ENCODE data around the gene CACHD1. TPM values are rescaled to one million over a fixed set of nuclear protein-coding genes. Genes with fewer than 3 reads are reported as not detected.
A peak's percentile ranks its signal among the peaks of the same experiment; 100 is the strongest.

CACHD1 gene
- 10 to 100 TPM; 11.3 to 17.9 TPM for total RNA-seq
- polyA plus RNA-seq (ENCODE audit: insufficient read length in 6 of 6), result 10 to 100 TPM; 31.7 to 38.0 (median 33.1) TPM
- long read RNA-seq, donor 1, full-length matches to known transcripts, result 1 of 19 reads
- long read RNA-seq, donor 1, partial matches to known transcripts, result 18 of 19 reads
- long read RNA-seq, donor 1, other reads (novel, unspliced or antisense), result 0 of 19 reads
- long read RNA-seq, donor 2, full-length matches to known transcripts, result 1 of 1 reads
- long read RNA-seq, donor 2, partial matches to known transcripts, result 0 of 1 reads
- long read RNA-seq, donor 2, other reads (novel, unspliced or antisense), result 0 of 1 reads
- long read RNA-seq, donor 3, full-length matches to known transcripts, result 2 of 2 reads
- long read RNA-seq, donor 3, partial matches to known transcripts, result 0 of 2 reads
- long read RNA-seq, donor 3, other reads (novel, unspliced or antisense), result 0 of 2 reads
- long read RNA-seq, donor 4, result 0 reads
- long read RNA-seq, donor 5, result 0 reads
- long read RNA-seq, donor 6, full-length matches to known transcripts, result 2 of 9 reads
- long read RNA-seq, donor 6, partial matches to known transcripts, result 7 of 9 reads
- long read RNA-seq, donor 6, other reads (novel, unspliced or antisense), result 0 of 9 reads
- long read RNA-seq, donor 7, result 0 reads
- long read RNA-seq, donor 8, full-length matches to known transcripts, result 2 of 2 reads
- long read RNA-seq, donor 8, partial matches to known transcripts, result 0 of 2 reads
- long read RNA-seq, donor 8, other reads (novel, unspliced or antisense), result 0 of 2 reads
- long read RNA-seq, donor 9, result 0 reads
- long read RNA-seq, donor 10, result 0 reads
- long read RNA-seq, donor 11, partial matches to known transcripts, result 25 of 25 reads
- long read RNA-seq, donor 11, other reads (novel, unspliced or antisense), result 0 of 25 reads
- long read RNA-seq, donor 12, full-length matches to known transcripts, result 2 of 2 reads
- long read RNA-seq, donor 12, partial matches to known transcripts, result 0 of 2 reads
- long read RNA-seq, donor 12, other reads (novel, unspliced or antisense), result 0 of 2 reads

DNA sequence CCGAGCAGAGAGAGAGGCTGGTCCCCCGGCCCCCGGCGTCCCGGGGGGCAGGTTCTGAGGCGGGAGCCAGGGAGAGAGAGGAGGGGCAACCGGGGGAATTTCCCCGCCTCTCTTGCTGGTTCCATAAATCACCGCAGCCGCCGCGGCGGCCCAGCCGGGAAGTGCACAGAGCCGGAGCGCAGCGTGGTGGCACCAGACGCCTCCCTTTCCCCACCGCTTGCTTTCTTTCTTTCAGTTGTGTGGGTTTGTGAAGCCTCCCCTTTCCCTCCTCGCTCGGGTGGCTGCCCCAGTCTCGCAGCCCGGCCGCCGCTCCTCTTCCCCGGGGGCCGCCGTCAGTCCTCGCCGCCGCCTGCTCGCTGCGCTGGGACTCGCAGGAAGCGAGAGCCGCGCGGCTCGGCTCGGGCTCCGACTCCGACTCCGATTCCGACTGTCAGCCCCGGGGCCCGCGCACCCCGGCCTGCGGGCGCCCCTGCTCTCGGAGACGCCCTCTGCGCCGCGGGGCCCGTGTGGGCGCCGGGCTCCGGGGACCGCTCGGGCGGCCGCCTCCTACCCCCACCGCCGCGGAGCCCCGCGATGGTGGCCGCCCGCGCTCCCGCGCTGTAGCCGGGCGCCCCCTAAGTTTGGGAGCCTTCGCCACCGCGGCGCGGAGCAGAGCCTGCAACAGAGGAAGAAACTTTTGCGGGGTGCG is at the start of gene CACHD1:
Gene CACHD1 (plus strand): TSS at position 153 of the 688 bp plus-strand sequence. CDS start 616 bp downstream, outside the sequence.
- H3K27me3 ChIP-seq, result peaks cover 0 to 54% of the 10 kb centered on the region in 2 donors
- peak within 1 kb of the TSS; percentile 76 to 82 for H3K27ac ChIP-seq
- peak; percentile 82 for ATAC-seq
- intact Hi-C loops (cut with DNase I), result no loop called here
- no peaks in the 10 kb centered on the region for H3K36me3 ChIP-seq
- H3K4me1 ChIP-seq, result peaks cover 6 to 32% of the 10 kb centered on the region in 2 donors
- peak within 1 kb of the TSS; percentile 60 for H3K4me3 ChIP-seq
- TF ChIP-seq, protein P1, sequence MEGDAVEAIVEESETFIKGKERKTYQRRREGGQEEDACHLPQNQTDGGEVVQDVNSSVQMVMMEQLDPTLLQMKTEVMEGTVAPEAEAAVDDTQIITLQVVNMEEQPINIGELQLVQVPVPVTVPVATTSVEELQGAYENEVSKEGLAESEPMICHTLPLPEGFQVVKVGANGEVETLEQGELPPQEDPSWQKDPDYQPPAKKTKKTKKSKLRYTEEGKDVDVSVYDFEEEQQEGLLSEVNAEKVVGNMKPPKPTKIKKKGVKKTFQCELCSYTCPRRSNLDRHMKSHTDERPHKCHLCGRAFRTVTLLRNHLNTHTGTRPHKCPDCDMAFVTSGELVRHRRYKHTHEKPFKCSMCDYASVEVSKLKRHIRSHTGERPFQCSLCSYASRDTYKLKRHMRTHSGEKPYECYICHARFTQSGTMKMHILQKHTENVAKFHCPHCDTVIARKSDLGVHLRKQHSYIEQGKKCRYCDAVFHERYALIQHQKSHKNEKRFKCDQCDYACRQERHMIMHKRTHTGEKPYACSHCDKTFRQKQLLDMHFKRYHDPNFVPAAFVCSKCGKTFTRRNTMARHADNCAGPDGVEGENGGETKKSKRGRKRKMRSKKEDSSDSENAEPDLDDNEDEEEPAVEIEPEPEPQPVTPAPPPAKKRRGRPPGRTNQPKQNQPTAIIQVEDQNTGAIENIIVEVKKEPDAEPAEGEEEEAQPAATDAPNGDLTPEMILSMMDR (IDR thresholded peaks at IDR 0.05), result peak; percentile 18 to 47
- H3K9me3 ChIP-seq, result no peaks in the 10 kb centered on the region
- DNase-seq, result peak; percentile 83 to 93 (median 86)

DNA sequence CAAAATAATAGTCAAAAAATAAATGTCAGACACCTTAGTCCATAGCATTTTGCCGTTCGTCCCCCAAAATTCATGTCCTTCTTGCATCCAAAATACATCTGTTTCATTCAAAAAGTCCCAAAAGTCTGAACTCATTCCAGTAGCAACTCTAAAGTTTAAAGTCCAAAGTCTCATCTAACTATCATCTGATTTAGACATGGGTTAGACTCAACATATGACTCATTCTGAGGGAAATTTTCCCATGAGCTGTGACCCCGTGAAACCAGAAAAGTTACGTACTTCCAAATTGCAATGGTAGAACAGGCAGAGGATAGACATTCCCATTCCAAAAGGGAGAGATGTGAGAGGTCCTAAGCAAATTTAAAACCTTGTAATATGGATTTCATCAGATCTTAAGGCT is 48.6 kb upstream of the CACHD1 start:
- TF ChIP-seq, protein P1 (IDR thresholded peaks at IDR 0.05), result no peak
- no peak overlapping the region for H3K4me3 ChIP-seq
- intact Hi-C loops (cut with DNase I), result no loop called here
- H3K4me1 ChIP-seq, result no peaks in the 10 kb centered on the region
- H3K9me3 ChIP-seq, result no peaks in the 10 kb centered on the region
- DNase-seq (no peak), ATAC-seq (no peak)
- no peaks in the 10 kb centered on the region for H3K36me3 ChIP-seq
- no peaks in the 10 kb centered on the region for H3K27me3 ChIP-seq
- no peak overlapping the region for H3K27ac ChIP-seq

DNA sequence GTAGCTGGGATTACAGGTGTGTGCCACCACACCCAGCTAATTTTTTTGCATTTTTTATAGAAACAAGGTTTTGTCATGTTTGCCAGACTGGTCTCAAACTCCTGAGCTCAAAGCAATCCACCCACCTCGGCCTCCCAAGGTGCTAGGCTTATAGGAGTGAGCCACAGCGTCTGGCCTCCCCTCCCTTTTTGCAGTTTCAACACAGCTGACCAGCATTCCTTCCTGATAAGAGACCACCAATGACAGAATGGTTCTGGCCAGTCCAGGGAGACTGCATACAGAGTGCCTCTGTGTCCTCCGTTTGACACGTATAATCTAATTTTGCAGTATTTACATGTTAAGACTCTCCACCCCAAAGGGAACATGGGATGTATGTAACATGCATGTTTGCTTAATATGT is 46.4 kb upstream of the CACHD1 start:
- Histone ChIP-seq H3K27ac (no peak overlapping the region), H3K36me3 (no peaks in the 10 kb centered on the region), H3K27me3 (no peaks in the 10 kb centered on the region), H3K4me1 (no peaks in the 10 kb centered on the region), H3K9me3 (no peaks in the 10 kb centered on the region), H3K4me3 (no peak overlapping the region)
- DNase-seq (no peak), ATAC-seq (no peak)
- intact Hi-C loops (cut with DNase I), result no loop called here
- TF ChIP-seq, protein P1 (IDR thresholded peaks at IDR 0.05), result no peak

- ATAC-seq (no peak), DNase-seq (no peak)
- Histone ChIP-seq H3K9me3 (no peaks in the 10 kb centered on the region), H3K4me1 (no peaks in the 10 kb centered on the region), H3K4me3 (no peak overlapping the region), H3K36me3 (no peaks in the 10 kb centered on the region), H3K27me3 (no peaks in the 10 kb centered on the region), H3K27ac (no peak overlapping the region)
- intact Hi-C loops (cut with DNase I), result no loop called here
- TF ChIP-seq, protein P1 (IDR thresholded peaks at IDR 0.05), result no peak
Measured at GRCh38 chr1:64424412-64424811, 45.5 kb upstream of the CACHD1 start.
